ENCODE results near the gene LDLRAD3. TPM values are rescaled to one million over a fixed set of nuclear protein-coding genes. Genes with fewer than 3 reads are reported as not detected.
"Not testable (repeated sequence)": the region's sequence is repeated elsewhere in the genome, so short reads cannot be mapped to it uniquely, and the experiment has no call there.

LDLRAD3 gene
- total RNA-seq, 1 experiment from 2014 or later = not detected

DNA sequence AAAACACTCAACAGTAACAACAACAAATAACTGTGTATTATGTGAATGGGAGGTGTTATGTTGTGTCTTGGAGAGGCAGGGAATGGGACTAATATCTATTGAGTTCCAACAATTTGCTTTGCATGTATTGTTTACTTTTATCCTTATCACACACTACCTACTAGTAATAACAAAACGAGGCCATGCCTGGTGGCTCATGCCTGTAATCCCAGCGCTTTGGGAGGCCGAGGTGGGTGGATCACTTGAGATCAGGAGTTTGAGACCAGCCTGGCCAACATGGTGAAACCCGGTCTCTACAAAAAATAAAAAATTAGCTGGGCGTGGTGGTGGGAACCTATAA lies 35.5 kb upstream of the LDLRAD3 start:
- H4K20me1 ChIP-seq (ENCODE audit: insufficient read depth, low read depth, low read length); H3K9me2 ChIP-seq (replicated peaks; ENCODE audit: insufficient read depth, low read length); H3K4me1 ChIP-seq (ENCODE audit: low read length); H3K9me3 ChIP-seq (ENCODE audit: low read length); H3K79me2 ChIP-seq (ENCODE audit: low read length); H3K27ac ChIP-seq (ENCODE audit: low read length); H3K4me3 ChIP-seq (ENCODE audit: low read length); H3K36me3 ChIP-seq (ENCODE audit: insufficient read depth, low read length); H3K27me3 ChIP-seq (ENCODE audit: low read length); H2AFZ ChIP-seq (ENCODE audit: low read length); H3K9ac ChIP-seq (ENCODE audit: low read length); H3K4me2 ChIP-seq (ENCODE audit: low read depth, low read length, poor library complexity, severe bottlenecking); DNase-seq: not testable (repeated sequence)

DNA sequence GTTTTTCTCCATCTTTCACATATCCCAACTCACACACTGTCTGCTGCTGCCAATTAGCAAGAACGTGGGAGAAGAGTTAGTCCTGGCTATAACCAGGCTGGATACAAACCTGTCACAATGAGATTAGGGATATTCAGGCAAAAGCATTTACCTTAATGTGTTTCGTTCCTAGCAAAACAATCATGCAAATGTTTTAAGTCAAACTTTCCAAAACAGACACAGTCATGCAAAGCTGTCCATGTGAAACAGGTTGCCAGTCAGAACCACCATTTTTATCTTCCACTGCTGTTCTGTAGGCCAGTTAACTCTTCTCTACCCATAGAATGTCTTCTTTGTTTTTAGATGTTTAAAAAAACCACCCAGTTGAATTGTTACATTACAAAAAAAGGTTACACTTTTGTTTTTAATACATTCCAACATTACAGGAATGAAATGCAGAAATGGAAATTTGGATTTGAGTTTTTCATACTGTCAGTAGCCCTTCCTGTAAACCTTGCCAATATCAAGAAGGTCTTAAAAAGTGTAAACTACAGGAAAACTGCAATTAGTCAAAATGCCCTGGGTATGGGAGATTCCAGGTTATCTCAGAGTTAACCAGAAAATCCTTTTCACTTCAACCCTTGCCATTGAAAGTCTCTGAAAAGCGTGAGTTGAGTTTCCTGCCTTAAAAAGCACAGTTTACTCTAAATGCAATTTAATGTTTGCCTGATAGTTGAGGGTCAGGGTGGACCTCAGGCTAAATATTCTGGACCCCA lies 34.2 kb upstream of the LDLRAD3 start:
- H3K9me3 ChIP-seq (ENCODE audit: low read length) = no peaks in the 10 kb centered on the region

DNA sequence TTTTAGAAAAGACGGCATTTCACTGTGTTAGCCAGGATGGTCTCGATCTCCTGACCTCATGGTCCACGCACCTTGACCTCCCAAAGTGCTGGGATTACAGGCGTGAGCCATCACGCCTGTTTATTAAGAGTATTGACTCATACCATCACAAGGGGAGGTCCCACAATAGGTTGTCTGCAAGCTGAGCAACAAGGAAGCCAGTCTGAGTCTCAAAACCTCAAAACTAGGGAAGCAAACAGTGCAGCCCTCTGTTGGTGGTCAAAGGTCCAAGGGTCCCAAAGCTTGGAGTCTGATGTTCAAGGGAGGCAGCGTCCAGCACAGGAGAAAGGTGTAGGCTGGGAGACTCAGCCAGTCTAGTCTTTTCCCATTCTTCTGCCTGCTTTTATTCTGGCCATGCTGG lies 32.8 kb upstream of the LDLRAD3 start:
- no peak overlapping the region for H3K27ac ChIP-seq (ENCODE audit: low read length)
- DNase-seq = no peak
- no peaks in the 10 kb centered on the region for H3K9me2 ChIP-seq (replicated peaks; ENCODE audit: insufficient read depth, low read length)
- H3K27me3 ChIP-seq (ENCODE audit: low read length) = no peaks in the 10 kb centered on the region
- no peak overlapping the region for H3K4me3 ChIP-seq (ENCODE audit: low read length)
- no peak overlapping the region for H3K4me2 ChIP-seq (ENCODE audit: low read depth, low read length, poor library complexity, severe bottlenecking)
- H3K79me2 ChIP-seq (ENCODE audit: low read length) = no peaks in the 10 kb centered on the region
- no peak overlapping the region for H3K9ac ChIP-seq (ENCODE audit: low read length)
- no peaks in the 10 kb centered on the region for H4K20me1 ChIP-seq (ENCODE audit: insufficient read depth, low read depth, low read length)
- H3K36me3 ChIP-seq (ENCODE audit: insufficient read depth, low read length) = no peaks in the 10 kb centered on the region
- no peaks in the 10 kb centered on the region for H3K4me1 ChIP-seq (ENCODE audit: low read length)
- no peaks in the 10 kb centered on the region for H3K9me3 ChIP-seq (ENCODE audit: low read length)
- H2AFZ ChIP-seq (ENCODE audit: low read length) = no peak overlapping the region

More for the DNA sequence above, 34.2 kb upstream of the LDLRAD3 start:
- no peak for DNase-seq
- Histone ChIP-seq H3K27ac (ENCODE audit: low read length) (no peak overlapping the region), H3K27me3 (ENCODE audit: low read length) (no peaks in the 10 kb centered on the region), H3K9me2 (replicated peaks; ENCODE audit: insufficient read depth, low read length) (no peaks in the 10 kb centered on the region), H3K79me2 (ENCODE audit: low read length) (no peaks in the 10 kb centered on the region), H3K4me2 (ENCODE audit: low read depth, low read length, poor library complexity, severe bottlenecking) (no peak overlapping the region), H3K9ac (ENCODE audit: low read length) (no peak overlapping the region), H3K4me3 (ENCODE audit: low read length) (no peak overlapping the region), H3K4me1 (ENCODE audit: low read length) (no peaks in the 10 kb centered on the region), H3K36me3 (ENCODE audit: insufficient read depth, low read length) (no peaks in the 10 kb centered on the region), H4K20me1 (ENCODE audit: insufficient read depth, low read depth, low read length) (no peaks in the 10 kb centered on the region), H2AFZ (ENCODE audit: low read length) (no peak overlapping the region)

DNA sequence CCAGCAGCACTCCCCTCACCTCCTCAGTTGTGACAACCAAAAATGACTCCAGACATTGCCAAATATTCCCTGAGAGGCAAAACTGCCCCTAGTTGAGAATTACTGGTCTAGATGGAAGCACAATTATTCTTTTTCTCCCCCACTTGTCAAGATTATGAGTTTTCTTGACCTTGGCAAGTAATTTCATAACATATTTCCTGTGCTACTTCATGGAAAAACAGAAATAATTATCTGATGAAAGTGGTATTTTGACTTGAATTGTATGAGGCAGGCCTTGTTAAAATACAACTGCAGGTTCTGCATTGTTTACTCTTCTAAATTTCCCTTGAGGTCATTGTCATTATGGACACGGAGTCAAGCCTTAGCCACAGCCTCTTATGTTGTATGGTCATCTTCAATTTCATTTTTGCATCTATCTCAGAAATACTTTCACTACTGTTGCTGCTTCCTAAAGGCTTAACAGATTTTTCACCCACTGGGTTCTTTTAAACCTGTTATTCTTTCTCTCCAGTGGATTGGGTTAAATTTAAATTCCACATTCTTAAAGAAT lies 32.2 kb upstream of the LDLRAD3 start:
- H3K9me2 ChIP-seq (replicated peaks; ENCODE audit: insufficient read depth, low read length) = no peaks in the 10 kb centered on the region
- no peaks in the 10 kb centered on the region for H4K20me1 ChIP-seq (ENCODE audit: insufficient read depth, low read depth, low read length)
- no peak overlapping the region for H2AFZ ChIP-seq (ENCODE audit: low read length)
- no peaks in the 10 kb centered on the region for H3K4me1 ChIP-seq (ENCODE audit: low read length)
- no peaks in the 10 kb centered on the region for H3K36me3 ChIP-seq (ENCODE audit: insufficient read depth, low read length)
- H3K9ac ChIP-seq (ENCODE audit: low read length) = no peak overlapping the region
- H3K27ac ChIP-seq (ENCODE audit: low read length) = no peak overlapping the region
- DNase-seq = no peak
- H3K4me3 ChIP-seq (ENCODE audit: low read length) = no peak overlapping the region
- no peak overlapping the region for H3K4me2 ChIP-seq (ENCODE audit: low read depth, low read length, poor library complexity, severe bottlenecking)
- no peaks in the 10 kb centered on the region for H3K79me2 ChIP-seq (ENCODE audit: low read length)
- no peaks in the 10 kb centered on the region for H3K27me3 ChIP-seq (ENCODE audit: low read length)
- H3K9me3 ChIP-seq (ENCODE audit: low read length) = no peaks in the 10 kb centered on the region

DNA sequence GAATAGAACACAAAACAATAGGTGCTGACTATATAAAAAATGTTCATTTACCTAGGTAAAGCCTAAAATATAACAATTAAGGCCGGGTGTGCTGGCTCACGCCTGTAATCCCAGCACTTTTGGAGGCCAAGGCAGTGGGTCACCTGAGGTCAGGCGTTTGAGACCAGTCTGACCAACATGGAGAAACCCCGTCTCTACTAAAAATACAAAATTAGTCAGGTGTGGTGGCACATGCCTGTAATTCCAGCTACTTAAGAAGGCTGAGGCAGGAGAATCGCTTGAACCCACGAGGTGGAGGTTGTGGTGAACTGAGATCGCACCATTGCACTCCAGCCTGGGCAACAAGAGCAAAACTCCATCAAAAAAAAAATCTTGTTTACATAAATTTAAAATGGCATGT lies 31.4 kb upstream of the LDLRAD3 start:
- not testable (repeated sequence) for H2AFZ ChIP-seq (ENCODE audit: low read length); DNase-seq; H3K79me2 ChIP-seq (ENCODE audit: low read length); H3K36me3 ChIP-seq (ENCODE audit: insufficient read depth, low read length); H3K9me2 ChIP-seq (replicated peaks; ENCODE audit: insufficient read depth, low read length); H3K9ac ChIP-seq (ENCODE audit: low read length); H3K4me1 ChIP-seq (ENCODE audit: low read length); H3K4me3 ChIP-seq (ENCODE audit: low read length); H3K27me3 ChIP-seq (ENCODE audit: low read length); H3K27ac ChIP-seq (ENCODE audit: low read length); H4K20me1 ChIP-seq (ENCODE audit: insufficient read depth, low read depth, low read length); H3K9me3 ChIP-seq (ENCODE audit: low read length); H3K4me2 ChIP-seq (ENCODE audit: low read depth, low read length, poor library complexity, severe bottlenecking)

DNA sequence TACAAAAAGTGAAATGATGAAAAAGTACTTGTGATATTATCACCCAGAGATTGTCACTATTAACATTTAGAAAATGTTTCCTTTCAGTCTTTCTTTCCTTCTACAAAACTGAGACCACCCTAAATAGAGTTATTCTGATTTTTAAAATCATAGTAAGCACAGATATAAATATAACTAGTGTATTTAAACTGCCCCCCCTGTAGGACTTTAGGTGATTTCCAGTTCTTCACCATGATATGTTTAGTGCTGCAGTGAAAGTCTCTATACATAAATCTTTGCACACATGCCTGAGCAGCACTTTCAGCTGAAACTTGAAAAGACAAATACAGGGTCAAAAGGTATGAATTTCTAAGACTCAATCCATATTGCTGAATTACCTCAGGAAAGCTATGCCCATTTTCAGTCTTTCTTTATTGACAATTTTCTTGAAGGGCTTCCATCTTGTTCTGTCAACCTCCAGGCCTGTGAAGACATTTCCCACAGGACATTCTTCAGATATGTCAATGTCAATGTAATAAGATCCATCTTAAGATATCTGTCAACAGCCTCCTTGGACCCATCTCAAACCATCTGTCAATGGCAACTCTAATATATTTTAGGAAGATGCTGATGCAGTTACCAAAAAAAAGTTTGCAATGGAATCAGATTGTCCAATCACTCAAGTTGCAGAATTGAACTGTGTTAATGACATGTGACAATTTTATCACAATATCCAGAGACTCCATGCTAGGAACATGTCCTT lies 30.8 kb upstream of the LDLRAD3 start:
- no peak overlapping the region for H3K4me3 ChIP-seq (ENCODE audit: low read length)
- H4K20me1 ChIP-seq (ENCODE audit: insufficient read depth, low read depth, low read length) = no peaks in the 10 kb centered on the region
- no peaks in the 10 kb centered on the region for H3K79me2 ChIP-seq (ENCODE audit: low read length)
- no peaks in the 10 kb centered on the region for H3K9me2 ChIP-seq (replicated peaks; ENCODE audit: insufficient read depth, low read length)
- no peak overlapping the region for H3K27ac ChIP-seq (ENCODE audit: low read length)
- H3K9ac ChIP-seq (ENCODE audit: low read length) = no peak overlapping the region
- H3K4me1 ChIP-seq (ENCODE audit: low read length) = no peaks in the 10 kb centered on the region
- H2AFZ ChIP-seq (ENCODE audit: low read length) = no peak overlapping the region
- H3K4me2 ChIP-seq (ENCODE audit: low read depth, low read length, poor library complexity, severe bottlenecking) = no peak overlapping the region
- DNase-seq = no peak
- no peaks in the 10 kb centered on the region for H3K36me3 ChIP-seq (ENCODE audit: insufficient read depth, low read length)
- H3K27me3 ChIP-seq (ENCODE audit: low read length) = no peaks in the 10 kb centered on the region
- H3K9me3 ChIP-seq (ENCODE audit: low read length) = no peaks in the 10 kb centered on the region

DNA sequence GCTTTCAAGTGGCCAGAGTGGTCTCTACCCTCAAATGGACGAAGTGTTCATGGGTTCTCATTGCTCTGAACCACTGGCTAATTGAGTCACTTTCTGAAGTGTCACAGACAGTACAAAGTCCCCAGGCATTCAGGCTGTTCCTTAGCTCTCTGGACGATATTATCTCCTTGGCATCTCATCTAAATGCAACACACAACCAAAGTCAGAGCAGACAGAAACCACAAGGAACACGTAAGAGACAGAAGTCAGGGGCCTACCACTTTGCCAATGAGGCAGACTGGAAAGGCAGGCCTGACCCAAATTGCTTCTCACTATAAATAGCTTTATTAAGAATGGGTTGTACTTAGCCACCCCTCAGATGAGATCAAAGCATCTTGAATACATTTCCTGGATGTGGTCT lies 29.0 kb upstream of the LDLRAD3 start:
- H3K4me1 ChIP-seq (ENCODE audit: low read length) = no peaks in the 10 kb centered on the region
- no peak overlapping the region for H3K9ac ChIP-seq (ENCODE audit: low read length)
- no peak overlapping the region for H3K4me3 ChIP-seq (ENCODE audit: low read length)
- no peaks in the 10 kb centered on the region for H3K79me2 ChIP-seq (ENCODE audit: low read length)
- DNase-seq = no peak
- H2AFZ ChIP-seq (ENCODE audit: low read length) = no peak overlapping the region
- no peaks in the 10 kb centered on the region for H3K36me3 ChIP-seq (ENCODE audit: insufficient read depth, low read length)
- no peaks in the 10 kb centered on the region for H3K27me3 ChIP-seq (ENCODE audit: low read length)
- H4K20me1 ChIP-seq (ENCODE audit: insufficient read depth, low read depth, low read length) = no peaks in the 10 kb centered on the region
- no peak overlapping the region for H3K4me2 ChIP-seq (ENCODE audit: low read depth, low read length, poor library complexity, severe bottlenecking)
- H3K9me2 ChIP-seq (replicated peaks; ENCODE audit: insufficient read depth, low read length) = no peaks in the 10 kb centered on the region
- no peak overlapping the region for H3K27ac ChIP-seq (ENCODE audit: low read length)
- no peaks in the 10 kb centered on the region for H3K9me3 ChIP-seq (ENCODE audit: low read length)

DNA sequence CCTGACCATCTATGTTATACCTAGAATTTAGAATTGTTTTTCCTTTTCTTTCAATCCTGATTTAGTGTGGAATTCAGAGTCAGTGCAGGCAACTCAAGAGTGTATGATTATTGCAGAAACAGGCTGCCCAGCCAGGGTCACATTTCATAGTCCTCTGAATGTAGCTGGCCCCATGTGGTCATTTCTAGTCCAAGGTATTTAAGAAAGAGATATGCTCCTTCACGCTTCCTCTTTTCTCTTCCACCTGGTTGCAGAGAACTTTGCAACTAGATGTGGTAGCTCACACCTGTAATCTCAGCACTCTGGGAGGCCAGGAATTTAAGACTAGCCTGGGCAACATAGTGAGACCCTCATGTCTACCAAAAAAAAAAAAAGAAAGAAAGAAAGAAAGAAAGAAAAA lies 27.6 kb upstream of the LDLRAD3 start:
- no peak overlapping the region for H3K9ac ChIP-seq (ENCODE audit: low read length)
- no peak overlapping the region for H2AFZ ChIP-seq (ENCODE audit: low read length)
- no peaks in the 10 kb centered on the region for H3K9me2 ChIP-seq (replicated peaks; ENCODE audit: insufficient read depth, low read length)
- H3K9me3 ChIP-seq (ENCODE audit: low read length) = no peaks in the 10 kb centered on the region
- H3K36me3 ChIP-seq (ENCODE audit: insufficient read depth, low read length) = no peaks in the 10 kb centered on the region
- H3K79me2 ChIP-seq (ENCODE audit: low read length) = no peaks in the 10 kb centered on the region
- H3K4me2 ChIP-seq (ENCODE audit: low read depth, low read length, poor library complexity, severe bottlenecking) = no peak overlapping the region
- no peak for DNase-seq
- H3K4me3 ChIP-seq (ENCODE audit: low read length) = no peak overlapping the region
- H3K27me3 ChIP-seq (ENCODE audit: low read length) = no peaks in the 10 kb centered on the region
- H3K27ac ChIP-seq (ENCODE audit: low read length) = no peak overlapping the region
- no peaks in the 10 kb centered on the region for H3K4me1 ChIP-seq (ENCODE audit: low read length)
- H4K20me1 ChIP-seq (ENCODE audit: insufficient read depth, low read depth, low read length) = no peaks in the 10 kb centered on the region

All from Karpas-422 (cell line).